ENCODE measurements around the gene UNCX.

UNCX gene

DNA sequence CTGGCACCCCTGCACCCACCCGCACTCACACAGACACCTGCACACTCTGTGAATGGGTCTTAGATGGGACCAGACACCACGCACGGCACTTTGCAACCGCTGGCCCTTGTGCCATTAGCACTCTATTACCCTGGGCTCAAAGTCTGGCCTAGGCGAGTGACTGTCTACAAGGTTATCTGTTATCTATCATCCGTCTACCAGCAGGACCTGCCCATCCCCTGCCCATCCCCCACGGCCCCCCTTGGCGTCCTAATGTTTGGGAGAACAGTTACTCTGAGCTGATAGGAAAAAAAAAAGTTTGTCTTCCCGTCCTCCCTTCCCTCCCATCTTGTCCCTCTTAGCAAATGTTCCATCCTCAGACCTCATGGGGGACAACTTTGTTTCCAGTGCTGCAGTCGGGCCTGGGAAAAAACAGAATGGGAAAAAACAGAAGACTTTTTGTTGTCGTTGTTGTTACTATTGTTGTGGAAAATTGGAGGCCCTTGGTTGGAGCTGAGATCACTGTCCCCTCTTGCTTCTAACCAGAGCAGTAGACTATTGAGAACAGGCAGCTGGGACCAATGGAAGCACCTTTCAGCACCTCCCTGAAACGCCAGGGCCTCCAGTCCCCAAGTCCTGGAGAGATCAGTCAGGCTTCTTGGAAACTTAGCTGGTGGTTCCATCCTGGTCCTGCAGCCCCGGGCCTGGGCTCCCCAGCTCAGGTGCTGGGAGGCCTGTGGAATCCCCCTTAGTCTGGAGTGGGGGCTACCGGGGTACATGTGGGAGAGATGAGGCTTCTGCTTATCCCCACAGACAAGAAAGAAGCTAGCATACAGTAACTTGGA is 12.2 kb downstream of the UNCX start:
- DNase-seq, result no peak

DNA sequence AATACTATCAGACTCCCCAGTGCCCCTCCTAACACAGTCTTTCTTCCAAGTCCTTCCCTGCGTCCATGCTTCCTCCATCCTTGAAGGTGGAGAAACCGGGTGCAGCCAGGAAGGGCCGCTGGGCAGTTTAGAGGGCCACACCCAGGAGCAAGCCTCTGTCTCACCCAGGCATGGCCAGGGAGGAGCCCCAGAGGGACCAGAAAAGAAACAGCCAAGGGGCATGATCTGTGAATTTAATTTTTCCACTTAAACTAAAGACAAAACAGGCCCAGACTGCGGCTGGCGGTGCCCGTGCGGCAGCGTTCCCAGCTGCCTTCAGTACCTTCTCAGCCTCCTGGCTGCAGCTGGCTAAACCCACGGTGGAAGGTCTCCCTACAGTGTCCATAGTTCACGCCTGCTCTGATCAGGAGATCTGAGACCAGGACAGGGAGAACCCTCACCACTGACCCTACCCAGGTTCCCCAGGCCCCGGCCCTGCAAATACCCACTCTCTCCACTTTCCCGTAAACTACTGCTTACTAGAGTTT is 12.9 kb downstream of the UNCX start:
- no peak for DNase-seq

DNA sequence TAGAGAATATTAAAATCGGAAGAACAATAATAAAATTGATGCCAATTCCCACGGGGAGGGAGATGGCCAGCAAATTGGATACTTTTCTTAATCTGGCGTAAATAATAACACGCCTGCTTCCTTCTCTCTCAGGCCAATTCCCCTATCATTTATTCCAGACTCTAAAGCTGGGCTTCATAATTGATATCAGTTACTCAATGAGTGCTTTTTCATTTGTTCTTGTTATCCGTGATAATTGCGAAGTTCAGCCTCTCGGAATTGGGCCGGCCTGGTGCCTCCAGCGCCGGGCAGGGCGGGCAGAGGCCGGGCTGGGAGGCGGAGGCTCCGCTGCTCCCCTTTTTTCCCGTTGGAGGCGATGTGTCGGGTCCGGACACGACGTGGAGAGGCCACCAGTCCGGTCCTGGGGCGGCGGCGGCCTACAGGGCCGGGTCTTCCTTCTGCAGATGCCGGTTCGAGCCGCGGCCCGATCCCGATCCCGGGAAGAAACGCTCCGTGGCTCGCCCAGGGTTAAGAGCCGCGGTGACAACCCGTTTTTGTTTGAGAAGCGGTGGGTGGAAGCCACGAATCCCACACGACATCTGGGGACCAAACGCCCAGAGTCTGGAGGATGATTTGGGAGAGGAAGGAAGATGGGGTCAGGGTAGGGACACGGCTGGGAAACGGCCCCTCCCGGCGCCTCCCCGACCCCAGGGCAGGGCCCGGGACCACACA is 13.6 kb downstream of the UNCX start:
- no peak for DNase-seq

DNA sequence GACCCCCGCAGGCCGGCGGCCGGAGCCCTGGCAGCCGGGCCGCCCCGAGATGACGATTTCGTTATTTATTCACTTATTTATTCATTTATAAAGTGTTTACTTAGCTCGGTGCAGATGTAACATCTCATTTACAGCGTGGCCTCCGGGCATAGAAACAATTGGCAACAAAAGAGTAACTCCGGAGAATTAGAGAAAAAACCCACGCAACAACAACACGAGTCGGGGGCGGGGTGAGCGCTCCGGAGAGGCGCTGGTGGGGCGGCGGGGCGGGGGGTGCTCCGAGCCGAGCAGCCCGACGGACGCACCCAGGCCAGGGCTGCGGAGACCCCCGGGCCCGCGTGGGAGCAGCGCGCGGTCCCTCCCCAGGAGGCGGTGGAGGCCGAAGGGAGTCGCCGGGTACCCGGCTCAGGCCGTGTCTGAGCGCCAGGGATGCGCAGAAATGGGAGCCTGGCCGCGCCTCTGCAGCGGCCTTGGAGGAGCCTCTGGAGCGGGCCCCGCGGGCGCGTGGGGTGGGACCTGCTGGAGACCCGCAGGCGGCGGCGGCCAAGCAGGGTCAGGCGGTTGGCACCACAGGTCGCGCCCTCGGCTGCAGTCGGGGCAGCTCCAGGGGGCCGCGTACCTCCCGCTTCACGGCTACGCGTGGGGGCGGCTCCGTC is 14.3 kb downstream of the UNCX start:
- DNase-seq, result no peak

DNA sequence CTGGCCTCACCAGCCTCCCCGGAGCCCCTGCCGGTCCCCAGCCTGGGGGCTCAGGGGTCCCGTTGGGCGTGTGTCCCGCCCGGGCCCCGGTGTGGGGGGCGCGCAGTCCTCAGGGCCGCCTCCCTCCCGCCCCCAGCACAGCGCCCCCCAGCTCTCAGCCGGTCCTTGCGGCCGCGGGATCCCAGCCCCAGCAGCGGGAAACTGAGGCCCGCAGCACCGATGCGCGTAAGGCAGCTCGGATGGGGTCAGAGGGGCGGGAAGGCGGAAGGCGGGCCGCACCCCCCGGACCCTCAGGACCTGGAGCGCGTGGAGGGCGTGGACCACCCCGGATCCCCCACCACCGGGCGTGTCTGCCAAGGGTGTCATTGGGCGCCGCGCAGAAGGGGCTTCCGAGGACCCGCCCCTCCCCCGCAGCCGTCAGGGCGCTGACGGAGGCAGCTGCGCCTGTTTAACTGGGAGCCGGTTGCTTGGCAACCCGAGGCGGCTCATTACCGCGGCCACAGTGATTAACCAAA is 14.9 kb downstream of the UNCX start:
- DNase-seq, result peak; percentile 78

DNA sequence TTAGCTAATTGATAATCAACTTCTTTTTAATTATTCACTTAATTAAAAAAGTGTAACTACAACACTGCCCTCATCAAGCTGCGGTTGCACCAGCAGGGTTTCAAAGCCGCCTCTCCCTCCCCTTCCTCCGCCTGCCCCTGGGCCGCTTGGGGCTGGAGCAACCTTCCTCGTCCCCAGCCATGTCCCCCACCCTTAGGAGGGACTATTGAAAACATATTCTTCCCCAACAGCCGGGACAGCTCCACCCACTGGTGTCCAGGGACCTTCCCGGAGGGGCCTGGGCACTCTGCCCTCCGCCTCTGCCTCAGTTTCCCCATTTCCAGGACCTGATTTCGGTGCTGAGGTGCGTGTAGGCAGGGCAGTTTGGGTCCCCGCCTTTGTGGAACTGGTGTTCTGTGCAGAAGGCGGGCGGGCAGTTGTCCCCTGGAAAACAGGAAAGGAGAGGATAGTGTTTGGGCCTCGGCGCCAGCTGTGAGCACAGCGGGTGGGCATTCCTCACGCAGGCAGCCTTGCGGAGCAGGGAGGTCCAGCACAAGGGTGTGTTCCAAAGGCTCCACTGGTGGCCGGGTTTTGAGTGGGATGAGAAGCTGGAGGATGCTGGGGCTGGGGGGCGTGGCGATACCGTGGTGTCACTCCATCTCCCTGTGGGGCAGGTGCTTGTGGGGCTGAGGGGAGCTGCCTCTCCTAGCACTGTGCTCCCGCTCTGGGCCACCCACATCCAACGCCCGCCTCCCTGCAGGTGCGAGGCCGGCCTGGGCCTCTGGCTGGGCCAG is 15.7 kb downstream of the UNCX start:
- peak; percentile 57 for DNase-seq

DNA sequence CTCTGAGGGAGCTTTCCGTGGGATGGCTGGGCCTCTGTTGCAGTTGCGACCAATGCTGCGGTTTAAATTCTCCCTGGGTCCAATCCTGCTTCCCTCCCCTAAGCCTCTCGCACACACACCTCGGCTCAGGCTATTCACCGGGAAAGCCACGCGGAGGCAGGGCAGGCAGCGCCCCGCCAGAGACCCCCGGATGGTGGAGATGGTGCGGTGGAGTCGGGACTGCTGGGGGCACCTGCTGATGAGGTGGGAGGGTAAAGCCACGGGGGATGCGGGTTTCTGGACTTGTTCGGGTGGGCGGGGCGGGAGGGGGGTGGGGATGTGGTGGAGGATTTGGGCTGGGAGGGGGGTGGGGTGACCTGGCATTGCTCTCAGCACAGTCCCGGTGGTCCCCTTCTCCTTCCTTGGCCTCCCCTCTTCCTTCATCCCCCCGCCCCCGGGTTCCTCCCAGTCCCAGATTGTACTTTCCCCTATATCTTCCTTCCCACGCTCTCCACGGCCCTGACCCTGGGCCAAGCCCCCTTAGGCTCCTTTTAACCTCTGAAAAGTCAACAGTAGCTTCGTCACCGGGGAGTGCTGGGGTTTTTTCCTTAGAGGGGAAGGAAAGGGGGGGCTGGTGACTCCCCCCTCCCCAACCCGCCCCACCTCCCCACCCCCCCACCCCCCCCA is 16.4 kb downstream of the UNCX start:
- no peak for DNase-seq

DNA sequence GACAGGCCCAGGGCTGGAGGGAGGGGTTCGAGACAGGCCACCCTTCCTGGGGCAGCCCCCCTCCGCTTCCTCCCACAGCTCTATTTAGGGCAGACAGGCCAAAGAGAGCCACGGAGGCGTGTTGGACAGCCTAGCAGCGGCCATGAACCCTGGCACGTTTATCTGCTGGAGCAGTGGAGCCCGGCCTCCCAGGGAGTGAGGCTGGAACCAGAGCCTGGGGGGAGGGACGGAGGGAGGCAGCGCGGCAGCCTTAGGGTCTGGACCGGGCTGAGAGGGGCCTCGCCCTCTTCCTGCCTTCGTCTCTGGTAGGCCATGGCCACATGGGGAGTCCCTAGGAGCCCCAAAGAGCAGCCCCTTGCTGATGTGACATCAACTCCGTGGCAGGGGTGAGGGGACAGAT is 17.1 kb downstream of the UNCX start:
- DNase-seq, result no peak

DNA sequence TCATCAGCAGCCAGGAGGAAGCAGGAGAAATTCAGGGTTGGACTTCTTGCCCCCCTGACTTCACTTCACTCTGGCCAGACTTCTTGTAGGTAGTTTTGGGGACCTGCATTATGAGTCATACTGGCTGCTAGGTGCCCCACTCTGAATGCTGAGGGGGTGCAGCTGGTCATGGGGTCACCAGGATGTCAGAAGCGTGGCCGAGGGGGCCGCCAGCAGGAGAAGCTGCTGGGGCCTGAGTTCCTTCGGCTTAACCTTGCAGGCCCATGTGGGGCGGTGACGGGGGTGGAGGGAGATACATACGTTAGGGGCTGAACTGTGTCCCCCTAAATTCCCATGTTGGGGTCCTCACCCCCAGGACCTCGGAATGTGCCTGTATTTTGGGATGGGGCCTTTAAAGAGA is 18.2 kb downstream of the UNCX start:
- DNase-seq, result no peak

DNA sequence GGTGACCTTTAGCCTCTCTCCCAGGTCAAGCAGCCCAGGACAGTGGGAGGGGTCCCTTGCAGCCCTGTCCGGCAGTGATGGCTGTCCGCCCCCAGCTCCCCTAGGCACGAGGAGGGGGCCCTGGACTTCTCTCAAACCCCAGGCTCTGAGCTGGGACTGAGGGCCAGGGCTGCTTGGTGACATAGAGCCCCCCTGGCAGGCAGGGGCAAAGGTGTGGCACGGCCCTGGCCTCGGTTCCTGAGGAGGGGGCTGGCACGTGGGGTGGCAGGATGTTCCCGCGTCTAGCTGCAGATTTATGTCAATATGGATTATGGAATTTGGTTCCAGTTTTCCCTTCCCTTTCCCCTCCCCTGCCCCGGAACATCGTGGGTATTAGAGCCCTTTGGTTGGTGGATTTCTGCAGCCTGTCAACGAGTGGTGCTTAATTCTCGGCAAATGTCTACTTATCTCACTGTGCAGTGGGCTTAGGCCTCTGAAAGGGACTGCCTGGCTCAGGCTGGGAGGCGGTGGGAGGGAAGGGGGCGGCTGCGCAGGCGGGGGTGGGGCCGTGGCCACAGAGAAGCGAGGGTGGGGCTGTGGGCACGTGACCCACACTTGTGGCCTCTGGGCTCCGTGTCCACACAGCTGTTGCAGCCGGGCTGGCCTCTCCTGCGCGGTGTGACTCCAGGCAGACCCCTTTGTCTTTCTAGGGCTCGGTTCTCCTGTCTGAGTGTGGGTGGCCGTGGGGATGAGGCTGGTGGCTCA is 19.3 kb downstream of the UNCX start:
- no peak for DNase-seq

DNA sequence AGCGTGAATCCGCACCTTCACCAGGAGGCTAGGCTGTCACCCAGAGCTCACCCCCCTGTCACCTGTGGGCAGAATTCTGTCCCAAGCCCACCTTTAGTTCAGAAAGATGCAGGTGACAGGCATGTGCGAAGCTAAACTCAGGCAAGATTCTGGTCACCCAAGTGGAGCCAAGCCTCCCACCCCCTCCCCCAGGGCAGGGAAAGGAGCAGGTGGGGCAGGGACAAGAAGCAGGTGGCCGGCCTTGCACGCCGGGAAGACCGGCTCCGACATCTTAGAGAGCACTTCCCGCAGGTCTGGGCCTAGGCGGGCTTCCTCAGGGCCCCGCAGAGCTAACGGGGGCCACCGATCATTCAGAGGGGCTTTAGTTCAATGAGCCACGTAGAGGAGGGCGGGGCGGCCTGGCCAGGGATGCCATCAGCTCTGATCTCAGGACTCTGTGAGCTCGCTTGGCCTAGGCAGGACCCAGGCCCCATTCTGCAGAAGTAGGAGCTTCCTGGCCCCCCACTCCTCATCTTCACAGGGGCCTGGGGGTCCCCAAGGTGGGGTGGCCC is 19.9 kb downstream of the UNCX start:
- DNase-seq, result peak; percentile 26

DNA sequence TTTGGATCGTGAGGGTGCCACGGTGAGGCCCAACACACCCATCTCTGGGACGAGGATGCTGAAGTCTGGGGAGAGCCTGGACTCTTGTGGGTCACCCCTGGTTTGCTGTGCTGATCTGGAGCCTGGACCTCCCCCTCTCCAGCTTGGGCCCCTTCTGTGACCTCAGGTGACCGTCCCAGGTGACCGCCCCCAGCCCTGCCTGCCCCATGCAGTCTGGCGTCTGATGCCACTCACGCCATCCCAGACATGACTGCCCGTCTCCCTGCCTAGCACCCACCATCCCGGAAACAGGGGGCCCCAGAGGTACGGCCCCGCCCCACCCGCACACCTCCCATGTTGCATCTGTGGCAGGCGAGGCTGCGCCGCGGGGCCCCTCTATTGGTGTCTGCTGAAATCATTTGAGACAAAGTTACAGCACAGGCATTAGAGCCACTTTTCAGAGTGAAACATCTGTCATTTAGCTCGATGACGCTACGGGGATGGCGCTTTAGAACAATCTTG is 21.1 kb downstream of the UNCX start:
- DNase-seq, result peak; percentile 59

DNA sequence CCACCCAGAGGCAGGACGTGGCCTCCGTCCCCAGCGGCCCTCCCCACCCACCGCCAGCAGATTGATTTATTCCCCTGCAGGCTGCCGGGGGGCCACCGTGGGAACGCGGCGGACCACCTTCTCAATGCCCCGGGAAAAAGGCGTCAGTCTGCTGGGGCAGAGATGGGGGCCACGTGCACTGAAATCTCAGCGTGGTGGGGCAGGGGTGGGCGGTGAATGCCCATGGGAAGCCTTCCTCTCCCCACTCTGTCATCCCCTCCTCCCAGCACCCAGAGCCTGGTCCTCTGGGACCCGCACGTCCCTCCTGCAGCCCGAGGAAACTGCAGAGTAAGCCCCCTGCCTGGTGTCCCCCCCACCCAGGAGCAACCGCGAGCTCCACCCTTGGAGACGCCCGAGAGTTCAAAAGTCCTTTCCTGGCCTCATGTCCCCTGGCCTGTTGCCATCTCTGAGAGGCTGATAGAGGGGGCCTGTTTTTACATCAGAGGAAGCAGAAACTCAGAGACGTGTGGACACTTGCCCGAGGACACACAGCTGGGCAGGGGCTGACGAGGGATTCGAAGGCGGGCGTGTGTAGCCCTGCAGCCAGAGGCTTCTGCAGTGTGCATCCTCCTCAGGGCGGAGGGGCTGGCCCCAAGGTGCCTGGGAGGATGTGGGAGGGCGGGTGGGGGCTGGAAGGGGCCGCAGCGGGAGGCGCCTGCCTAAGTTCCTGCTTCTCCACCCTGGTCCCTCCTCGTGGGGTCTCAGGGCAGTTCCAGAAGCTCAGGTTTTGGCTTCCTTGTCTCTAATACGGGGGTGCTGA is 21.8 kb downstream of the UNCX start:
- peak; percentile 46 for DNase-seq

DNA sequence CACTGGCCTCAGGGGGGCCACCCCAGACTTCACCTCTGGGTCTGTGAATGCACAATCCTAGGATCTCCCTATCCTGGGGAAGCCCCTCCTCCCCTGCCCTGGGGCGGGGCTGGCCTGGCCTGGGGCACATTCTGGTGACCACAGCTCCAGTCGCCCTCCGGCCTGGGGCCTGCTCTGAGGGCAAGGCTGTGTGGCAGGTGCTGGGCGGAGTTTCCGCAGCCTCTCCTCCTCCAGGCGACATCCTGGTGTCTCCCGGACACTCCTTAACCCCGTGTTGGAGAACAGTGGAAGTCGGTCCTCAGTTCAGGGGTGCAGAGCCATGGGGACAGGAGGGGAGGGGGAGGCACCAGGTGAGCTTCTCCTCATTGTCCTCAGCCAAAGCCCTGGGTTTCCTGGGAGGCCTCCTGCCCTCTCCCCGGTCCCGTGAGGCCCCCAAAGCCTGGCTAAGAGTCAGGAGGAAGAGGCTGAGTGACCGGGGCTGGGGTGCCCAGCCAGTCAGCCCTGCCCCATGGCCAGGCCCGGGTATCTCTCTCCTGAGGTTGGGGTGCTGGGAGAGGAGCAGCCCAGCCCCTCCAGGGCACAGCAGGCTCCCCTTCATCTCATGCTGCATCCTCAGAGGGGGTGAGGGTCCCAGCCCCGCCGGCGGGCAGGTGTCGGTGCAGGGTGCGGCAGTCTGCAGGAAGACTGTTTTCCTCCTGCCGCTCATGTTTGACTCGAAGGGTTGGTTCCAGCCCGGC is 22.6 kb downstream of the UNCX start:
- DNase-seq, result no peak

DNA sequence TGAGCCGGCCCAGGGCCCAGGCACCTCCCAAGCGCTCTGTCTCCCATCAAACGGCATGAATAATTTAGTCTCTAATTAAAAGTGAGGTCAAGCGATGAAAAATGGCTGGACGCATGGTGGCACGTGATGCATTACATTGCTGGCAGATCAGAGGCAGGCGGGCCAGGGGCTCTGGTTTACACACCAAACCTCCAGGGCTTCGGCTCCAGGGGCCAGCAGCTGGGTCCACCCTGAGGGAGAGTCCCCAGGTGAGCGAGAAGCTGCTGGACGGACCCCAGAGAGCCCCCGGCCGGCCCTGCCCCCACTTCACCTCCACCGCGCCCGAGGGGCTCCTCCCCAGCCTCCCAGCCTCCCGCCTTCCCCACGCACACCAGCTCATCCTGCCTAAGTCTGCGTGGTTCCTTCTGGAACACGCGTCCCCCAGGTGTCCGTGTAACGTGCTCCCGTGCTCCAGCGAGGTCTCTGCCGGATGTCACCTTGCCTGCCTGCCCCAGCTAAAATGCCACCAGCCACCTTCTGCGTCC is 23.2 kb downstream of the UNCX start:
- DNase-seq, result no peak

DNA sequence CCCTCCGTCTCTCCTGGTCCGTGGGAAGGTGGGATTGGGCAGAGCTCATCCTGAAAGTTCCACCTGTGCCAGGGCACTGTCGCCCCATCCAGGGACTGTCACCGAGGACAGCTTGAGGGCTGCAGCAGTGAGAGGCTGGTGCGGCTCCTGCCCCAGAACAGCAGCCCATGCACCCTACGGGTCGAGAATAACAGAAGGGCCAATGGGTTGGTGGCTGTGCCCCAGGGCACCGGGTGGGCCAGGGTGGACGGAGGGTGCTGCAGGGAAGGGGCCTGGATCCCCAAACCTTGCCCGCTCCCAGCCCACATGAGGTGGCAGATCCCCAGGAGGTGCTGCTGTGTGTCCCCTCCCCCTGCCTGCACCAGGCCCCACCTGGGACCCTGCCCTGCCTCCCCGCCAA is 23.9 kb downstream of the UNCX start:
- no peak for DNase-seq

DNA sequence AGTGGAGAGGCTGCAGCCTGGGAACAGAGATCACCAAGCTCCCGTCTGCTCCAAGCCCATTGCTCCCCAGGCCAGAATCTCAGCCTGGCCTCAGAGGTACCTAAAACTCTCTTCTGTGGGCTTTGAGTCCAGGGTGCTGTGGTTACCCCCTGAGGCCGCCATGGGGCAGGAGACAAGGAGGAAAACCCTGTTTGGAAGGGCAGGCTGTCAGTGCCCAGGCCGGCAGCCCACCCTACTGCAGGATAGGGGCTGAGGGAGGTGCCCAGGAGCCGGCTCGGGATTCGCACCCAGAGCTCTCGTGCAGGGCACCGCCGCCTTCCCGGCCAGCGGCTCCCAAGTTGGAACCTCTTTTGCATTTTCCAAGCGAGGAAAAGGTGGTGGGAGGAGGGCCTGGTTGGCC is 24.5 kb downstream of the UNCX start:
- DNase-seq, result no peak

DNA sequence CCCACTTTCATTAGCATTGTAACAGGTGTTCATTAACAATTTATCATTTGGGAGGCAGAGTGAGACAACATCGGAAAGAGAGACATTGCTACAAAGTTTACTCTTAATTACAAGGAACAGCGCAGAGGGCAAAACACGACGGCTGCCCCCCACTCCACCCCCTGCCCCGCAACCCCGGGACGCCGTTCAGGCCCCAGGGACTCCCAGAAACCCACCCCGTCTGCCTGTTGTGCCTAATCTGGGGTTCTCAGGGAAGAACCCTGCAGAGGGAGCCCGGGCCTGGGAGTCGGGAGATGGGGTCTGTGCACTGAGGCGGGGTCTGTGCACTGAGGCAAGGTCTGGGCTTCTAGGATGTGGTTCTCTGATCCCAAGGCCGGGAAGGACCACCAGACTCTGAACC is 25.2 kb downstream of the UNCX start:
- DNase-seq, result no peak

Data from NCI-H2171 treated with DMSO at 0.1 percent for 48 hours (cell line).